GM12891 (cell line): Measurements from ENCODE around the gene LRP5.
A peak's percentile ranks its signal among the peaks of the same experiment; 100 is the strongest.

ENCODE experiments used
- DNase-seq: peaks from one replicate; pipeline ENCODE4 v3.0.0; 2011; ENCODE audit warnings: low spot score; ENCODE audit not compliant: insufficient read length
- FAIRE-seq: peaks from 2 replicates; lab custom pipeline; 2011; peaks lifted over from hg19 to GRCh38; lab: Jason Lieb, UNC
- PAX5 ChIP-seq: IDR thresholded peaks from 2 replicates; pipeline ENCODE4 v1.6.1; 2011; ENCODE audit warnings: low read length, moderate library complexity, mild to moderate bottlenecking; ENCODE audit not compliant: insufficient read depth, severe bottlenecking
- POLR2A ChIP-seq: IDR thresholded peaks from 2 replicates; pipeline ENCODE4 v1.6.1; 2011; ENCODE audit warnings: low read depth, low read length, control low read depth
- POLR2AphosphoS5 ChIP-seq: IDR thresholded peaks from 2 replicates; pipeline ENCODE4 v1.6.1; 2011; ENCODE audit warnings: low read depth, low read length, control low read depth
- POU2F2 ChIP-seq: IDR thresholded peaks from 2 replicates; pipeline ENCODE4 v1.6.1; 2011; ENCODE audit warnings: low read depth, mild to moderate bottlenecking, control low read depth, low read length, moderate library complexity
- SPI1 ChIP-seq: IDR thresholded peaks from 2 replicates; pipeline ENCODE4 v1.6.1; 2011; ENCODE audit warnings: low read depth, low read length, control low read depth
- TAF1 ChIP-seq: IDR thresholded peaks from 2 replicates; pipeline ENCODE4 v1.6.1; 2011; ENCODE audit warnings: low read depth, low read length, control low read depth

LRP5 gene

DNA sequence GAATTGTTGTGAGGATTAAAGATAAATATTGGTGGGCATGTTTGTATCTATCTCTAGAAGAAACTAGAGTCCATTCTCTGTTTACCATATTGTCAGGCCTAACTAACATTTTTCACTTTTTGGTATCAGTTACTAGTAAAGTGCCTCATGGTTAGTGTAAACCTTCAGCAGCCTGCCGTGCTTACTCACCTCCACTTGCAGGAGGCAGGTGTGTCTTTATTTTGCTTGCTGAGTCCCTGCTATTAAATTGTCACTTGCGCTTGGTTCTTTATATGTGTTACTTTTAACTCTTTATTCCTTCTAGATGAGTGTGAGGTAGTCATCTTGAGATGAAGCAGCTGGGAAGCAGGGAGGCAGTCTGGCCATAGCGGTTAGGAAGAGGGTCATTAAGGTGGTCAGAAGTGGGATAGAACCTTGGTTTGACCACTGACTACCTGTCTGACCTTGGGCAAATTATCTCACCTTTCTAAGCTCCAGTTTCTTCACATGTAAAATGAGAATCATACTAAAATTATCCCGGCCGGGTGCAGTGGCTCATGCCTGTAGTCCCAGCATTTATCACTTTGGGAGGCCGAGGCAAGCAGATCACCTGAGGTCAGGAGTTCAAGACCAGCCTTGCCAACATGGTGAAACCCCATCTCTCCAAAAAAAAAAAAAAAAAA is 169.3 kb downstream of the LRP5 start:
- FAIRE-seq = no peak
- TF ChIP-seq POLR2AphosphoS5 (no peak), POU2F2 (no peak), POLR2A (no peak), TAF1 (no peak), PAX5 (no peak), SPI1 (no peak)

GRCh38 chr11:68488623-68489022 is 176.2 kb downstream of the LRP5 start:
- TF ChIP-seq SPI1 (no peak), POLR2A (no peak), POU2F2 (no peak), PAX5 (no peak), POLR2AphosphoS5 (no peak)
- FAIRE-seq (no peak), DNase-seq (no peak)

More for the DNA sequence above, 169.3 kb downstream of the LRP5 start:
- DNase-seq = no peak

- TF ChIP-seq POU2F2 (no peak), SPI1 (peak; percentile 40)
- FAIRE-seq (no peak), DNase-seq (no peak)
Measured at GRCh38 chr11:68495220-68495729, 182.9 kb downstream of the LRP5 start.

DNA sequence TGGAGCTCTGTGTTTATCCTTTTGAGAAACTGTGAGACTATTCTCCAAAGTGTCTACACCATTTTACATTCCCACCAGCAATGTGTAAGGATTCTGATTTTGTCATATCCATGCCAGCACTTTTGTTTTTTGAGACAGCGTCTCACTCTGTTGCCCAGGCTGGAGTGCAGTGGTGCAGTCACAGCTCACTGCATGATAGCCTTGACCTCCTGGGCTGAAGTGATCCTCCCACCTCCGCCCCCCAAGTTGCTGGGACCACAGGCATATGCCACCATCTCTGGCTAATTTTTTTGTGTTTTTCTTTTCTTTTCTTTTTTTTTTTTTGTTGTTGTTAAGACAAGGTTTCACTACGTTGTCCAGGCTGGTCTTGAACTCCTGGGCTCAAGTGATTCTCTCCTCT is 183.5 kb downstream of the LRP5 start:
- TF ChIP-seq TAF1 (no peak), POLR2AphosphoS5 (no peak), POU2F2 (no peak), POLR2A (no peak), SPI1 (no peak), PAX5 (no peak)
- FAIRE-seq (peak; percentile 40), DNase-seq (no peak)

DNA sequence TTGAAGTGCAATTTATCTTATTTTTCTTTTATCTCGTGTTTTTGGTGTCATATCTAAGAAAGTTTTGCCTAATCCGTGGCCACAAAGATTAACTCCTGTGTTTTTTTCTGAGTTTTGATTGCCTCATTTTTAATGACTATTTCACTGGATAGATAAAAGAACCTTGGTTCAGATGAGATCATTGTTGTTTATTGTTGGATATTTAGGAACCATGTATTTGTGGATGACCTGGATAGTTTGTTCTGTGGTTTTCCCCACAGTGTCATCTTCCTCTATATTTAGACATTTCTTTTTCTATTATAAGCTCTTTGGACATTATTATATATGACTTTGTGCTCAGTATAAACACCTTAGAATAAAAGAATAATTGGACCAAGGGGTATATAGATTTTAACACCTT is 185.4 kb downstream of the LRP5 start:
- DNase-seq (no peak), FAIRE-seq (no peak)
- no peak for TF ChIP-seq PAX5
- TF ChIP-seq POLR2AphosphoS5 = no peak

DNA sequence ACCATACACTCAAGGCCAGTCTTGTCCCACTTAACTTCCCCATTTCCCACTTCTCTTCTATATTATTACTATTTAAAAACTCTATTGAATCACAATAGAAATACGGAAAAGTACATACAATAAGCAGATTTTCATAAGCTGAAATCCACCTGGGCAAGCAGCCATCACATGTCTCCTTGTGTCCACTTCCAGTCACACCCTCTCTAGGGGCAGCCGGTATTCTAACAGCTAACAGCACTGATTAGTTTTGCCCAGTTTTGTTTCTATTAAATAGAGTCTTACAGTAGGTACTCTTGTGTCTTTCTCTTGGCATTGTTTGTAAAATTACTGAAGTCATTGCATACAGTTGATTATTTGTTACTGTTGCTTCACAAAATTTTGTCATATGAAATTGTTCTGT is 185.9 kb downstream of the LRP5 start:
- FAIRE-seq (peak; percentile 58), DNase-seq (no peak)
- TF ChIP-seq TAF1 (no peak), PAX5 (no peak), POLR2AphosphoS5 (no peak), SPI1 (no peak), POLR2A (no peak), POU2F2 (no peak)
